NCI-H2029 (cell line): Measurements from ENCODE around the gene SLC9A5.

Experiments
- DNase-seq: peaks from one replicate; lab custom pipeline; 2025; lab: John Stamatoyannopoulos, UW

The SLC9A5 gene

DNA sequence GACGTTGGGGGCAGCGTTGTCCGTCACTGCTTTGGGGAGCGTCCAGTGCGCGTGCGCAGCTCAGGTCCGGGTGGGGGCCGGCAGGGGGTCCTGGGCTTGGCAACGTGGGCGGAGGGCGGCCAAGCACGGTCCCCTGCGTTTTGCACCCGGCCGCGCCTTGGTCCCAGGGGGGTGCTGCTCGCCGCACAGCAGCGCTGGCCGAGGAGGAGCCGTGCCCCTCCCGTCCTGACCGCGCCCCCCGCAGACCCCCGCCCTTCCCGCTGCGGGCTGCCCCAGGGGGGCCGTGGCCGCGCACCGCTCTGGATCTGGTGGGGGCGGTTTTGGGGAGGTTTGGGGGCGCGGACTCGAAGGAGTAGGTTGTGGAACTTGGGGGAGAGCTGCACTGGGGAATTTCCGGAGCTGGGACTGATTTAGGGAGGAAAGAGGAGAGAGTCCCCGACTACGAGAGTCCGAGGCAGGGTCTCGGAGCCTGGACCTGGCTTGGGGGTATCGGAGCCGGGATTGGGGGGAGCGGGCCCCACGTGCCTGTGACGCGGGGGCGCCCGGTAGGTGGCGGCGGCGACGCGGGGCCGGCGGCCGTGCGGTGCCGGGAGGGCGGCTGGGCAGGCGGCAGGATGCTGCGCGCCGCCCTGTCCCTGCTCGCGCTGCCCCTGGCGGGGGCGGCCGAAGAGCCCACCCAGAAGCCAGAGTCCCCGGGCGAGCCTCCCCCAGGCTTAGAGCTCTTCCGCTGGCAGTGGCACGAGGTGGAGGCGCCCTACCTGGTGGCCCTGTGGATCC lies at the start of gene SLC9A5:
Gene SLC9A5, plus strand, starts transcription at position 579 of the 777 bp plus-strand sequence. Its CDS starts 36 bp downstream, at position 615.
- DNase-seq = no peak

GRCh38 chr16:67199011-67199807 lies 49.6 kb upstream of the SLC9A5 start, which contains the start of gene ELMO3:
TSS of gene ELMO3 (plus strand) at chr16:67199131. CDS start at chr16:67199327, 196 bp downstream.
- DNase-seq = peak; percentile 43

GRCh38 chr16:67199808-67200198 lies 49.0 kb upstream of the SLC9A5 start:
- no peak for DNase-seq

DNA sequence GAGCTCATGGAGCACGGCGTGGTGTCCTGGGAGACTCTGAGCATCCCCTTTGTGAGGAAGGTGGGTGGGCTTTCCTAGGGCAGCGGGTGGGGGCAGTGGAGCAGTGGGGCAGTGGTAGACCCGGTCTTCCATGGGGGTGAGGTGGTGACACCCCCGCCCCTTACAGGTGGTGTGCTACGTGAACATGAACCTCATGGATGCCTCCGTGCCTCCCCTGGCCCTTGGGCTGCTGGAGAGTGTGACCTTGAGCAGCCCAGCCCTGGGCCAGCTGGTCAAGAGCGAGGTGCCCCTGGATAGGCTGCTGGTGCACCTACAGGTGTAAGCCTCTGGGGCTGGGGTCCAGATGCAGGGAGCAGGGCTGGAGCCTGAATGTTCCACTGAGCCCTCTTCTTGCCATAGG lies 48.3 kb upstream of the SLC9A5 start:
- no peak for DNase-seq

- DNase-seq = no peak
Observed at GRCh38 chr16:67201411-67202345, 47.1 kb upstream of the SLC9A5 start.

GRCh38 chr16:67202426-67202825 lies 46.4 kb upstream of the SLC9A5 start:
- no peak for DNase-seq

GRCh38 chr16:67202956-67203493 lies 45.8 kb upstream of the SLC9A5 start:
- no peak for DNase-seq

DNA sequence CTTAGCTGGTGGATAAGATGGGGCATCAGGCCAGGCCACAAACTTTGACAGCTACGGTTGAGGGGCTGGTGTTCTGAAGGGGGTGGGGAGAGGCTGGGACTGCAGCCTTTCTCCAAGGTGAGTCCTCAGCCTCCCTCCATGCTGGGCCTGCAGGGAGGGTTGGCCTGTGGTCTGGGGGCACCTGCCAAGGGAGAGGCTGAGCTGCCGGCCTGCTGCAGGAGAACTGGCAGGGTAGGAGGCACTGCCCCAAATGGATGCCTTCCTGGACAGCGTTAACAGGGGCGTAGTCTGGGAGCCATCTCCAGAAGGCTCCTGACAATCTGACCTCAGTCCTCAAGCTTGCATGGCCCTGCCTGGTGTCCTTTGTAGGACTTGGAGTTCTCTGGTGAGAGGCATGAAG lies 44.7 kb upstream of the SLC9A5 start:
- no peak for DNase-seq

DNA sequence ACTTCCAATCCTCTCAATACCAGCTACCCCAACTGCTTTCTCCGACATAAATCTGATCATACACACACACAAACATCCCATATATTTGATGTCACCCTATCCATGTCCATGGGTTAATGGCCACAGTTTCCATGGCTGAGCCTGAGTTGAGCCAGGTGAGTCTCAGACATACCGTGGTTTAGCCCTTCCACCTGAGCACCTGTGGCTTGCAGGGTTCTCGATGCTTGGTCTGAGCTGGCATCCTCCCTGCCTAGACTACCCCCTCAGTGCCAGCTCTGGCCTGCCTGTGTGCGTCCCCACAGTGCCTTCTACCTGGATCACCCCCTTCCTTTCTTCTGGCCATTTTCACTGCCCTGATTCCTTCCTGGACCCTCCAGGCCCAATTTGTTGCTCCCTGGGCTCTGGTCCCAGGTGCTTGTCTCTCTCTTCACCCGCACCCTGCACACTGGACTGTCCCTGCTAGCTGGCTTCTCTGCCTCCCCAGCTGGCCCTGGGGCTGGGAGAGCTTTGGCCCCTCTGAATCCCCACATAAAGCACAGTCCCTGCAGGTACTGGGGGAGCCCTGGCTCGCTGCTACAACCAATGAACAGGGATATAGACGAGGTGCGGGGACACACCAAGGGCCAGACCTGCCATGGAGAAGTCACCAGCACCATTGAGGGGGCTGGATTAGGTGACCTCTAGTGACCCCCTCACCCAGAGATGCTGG lies 42.5 kb upstream of the SLC9A5 start:
- no peak for DNase-seq

DNA sequence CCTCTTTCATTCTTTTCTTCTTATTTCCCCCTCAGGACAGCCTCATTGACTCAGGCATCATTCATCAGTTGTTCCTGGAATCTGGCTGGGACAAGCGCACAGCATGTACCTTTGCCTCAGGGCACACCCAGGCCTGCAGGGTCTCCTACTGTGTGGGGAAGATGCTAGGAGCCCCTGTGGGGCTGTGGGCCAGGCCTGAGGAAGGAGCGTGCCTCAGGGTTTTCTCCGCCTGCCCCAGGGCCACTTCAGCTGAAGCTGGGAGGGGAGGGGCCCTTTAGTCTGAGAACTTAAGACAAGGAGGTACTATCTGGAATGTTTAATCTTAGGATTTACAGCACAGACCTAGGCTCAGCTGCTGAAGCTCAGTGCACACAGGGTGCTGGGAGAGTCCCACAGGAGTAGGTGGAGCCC lies 41.9 kb upstream of the SLC9A5 start:
- DNase-seq = no peak

GRCh38 chr16:67207249-67208091 lies 41.3 kb upstream of the SLC9A5 start:
- no peak for DNase-seq

- no peak for DNase-seq
Observed at GRCh38 chr16:67208154-67208896, 40.5 kb upstream of the SLC9A5 start.

DNA sequence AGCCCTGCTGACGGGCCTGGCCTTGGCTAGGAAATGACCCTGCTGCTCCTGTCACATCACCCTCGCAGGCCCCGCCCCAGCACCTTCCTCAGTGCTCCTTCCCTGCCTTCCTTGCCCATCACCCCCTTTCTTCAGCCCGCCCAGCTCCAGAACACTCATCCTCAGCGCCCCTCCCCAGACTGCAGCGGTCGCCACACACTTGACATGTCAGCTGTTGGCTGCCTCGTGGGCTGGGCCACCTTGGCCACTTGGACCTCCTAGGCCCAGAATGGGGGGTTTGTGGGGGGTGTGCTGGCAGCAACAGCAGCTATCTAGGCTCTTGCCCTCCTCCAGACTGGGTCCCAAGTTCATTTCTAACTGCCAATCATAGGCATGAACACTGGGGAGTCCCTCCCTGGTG lies 39.2 kb upstream of the SLC9A5 start:
- DNase-seq = no peak

GRCh38 chr16:67210069-67210937 lies 38.5 kb upstream of the SLC9A5 start:
- no peak for DNase-seq

- no peak for DNase-seq
Observed at GRCh38 chr16:67211674-67212073, 37.1 kb upstream of the SLC9A5 start.

GRCh38 chr16:67212766-67213165 lies 36.0 kb upstream of the SLC9A5 start:
- DNase-seq = no peak

DNA sequence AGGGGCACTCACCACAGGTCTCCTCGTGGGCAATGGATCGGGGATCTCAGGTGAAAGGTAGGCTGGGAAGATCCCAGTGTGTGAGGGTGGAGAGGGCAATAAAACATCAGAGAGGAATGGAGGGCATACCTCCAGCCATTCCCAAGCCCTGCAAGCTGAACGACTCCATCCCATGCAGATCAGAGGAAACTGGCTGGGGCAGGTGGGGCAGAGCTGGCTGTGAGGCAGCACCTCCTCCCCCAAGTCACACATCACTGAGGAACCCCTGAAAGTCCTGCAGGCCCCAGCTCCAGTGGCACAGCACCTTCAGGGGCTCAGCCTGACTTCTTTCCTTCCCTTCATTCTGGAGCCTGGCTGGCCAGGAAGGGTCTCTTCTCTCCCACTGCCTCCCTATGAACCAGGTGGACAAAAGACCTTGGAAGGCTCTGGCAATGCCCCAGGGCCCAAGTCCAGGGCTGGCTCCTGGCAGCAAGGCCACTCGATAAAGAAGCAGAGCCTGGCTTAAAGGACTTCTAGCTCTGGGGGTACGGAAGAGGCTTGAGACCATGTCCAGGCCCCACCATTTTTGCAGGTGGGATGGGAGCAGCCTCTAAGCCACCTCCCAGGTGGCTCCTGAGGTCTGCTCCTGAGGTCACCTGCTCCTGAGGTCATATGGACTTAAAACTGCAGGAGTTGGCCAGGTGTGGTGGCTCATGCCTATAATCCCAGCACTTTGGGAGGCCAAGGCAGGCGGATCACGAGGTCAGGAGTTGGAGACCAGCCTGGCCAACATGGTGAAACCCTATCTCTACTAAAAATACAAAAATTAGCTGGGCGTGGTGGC lies 35.4 kb upstream of the SLC9A5 start:
- DNase-seq = no peak

DNA sequence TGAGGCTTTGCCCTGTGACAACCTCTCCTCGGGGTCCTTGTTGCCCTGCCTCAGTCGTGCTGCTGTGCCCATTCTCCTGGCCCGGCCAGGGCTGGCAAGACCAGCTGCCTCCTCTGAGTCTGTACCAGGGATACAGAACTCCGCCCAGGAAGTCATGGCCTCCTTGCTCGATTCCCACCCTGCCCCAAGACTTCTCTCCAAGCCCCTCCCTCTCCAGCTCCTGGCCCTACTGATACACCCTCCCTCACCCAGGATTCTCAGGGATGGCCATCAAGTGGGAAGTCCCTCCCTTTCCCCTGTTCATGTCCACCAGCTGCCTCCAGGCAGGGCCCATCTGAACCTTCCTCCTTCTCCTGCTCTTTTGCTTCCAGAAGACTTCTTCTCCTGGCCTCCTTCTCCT lies 33.1 kb upstream of the SLC9A5 start:
- no peak for DNase-seq
